ENCODE results near the gene DOCK10. TPM values are rescaled to one million over a fixed set of nuclear protein-coding genes. Genes with fewer than 3 reads are reported as not detected.

The DOCK10 gene
- total RNA-seq, 1 donor from 2014 or later, result 3.6 TPM

GRCh38 chr2:225037415-225038230 lies 4.6 kb downstream of the DOCK10 start:
- Mint-ChIP-seq H3K4me1 (ENCODE audit: low read depth) (peaks cover 10% of the 10 kb centered on the region), H3K27ac (no peak overlapping the region), H3K4me3 (ENCODE audit: low read depth) (no peak overlapping the region), H3K36me3 (ENCODE audit: insufficient read depth) (no peaks in the 10 kb centered on the region), H3K27me3 (peaks cover 58% of the 10 kb centered on the region), H3K9me3 (ENCODE audit: low read depth) (no peaks in the 10 kb centered on the region)
- DNase-seq (ENCODE audit: low spot score, unreplicated experiment), result no peak
- TF ChIP-seq CTCF (IDR thresholded peaks at IDR 0.05; ENCODE audit: unreplicated experiment), result no peak

GRCh38 chr2:225036431-225036830 lies 5.8 kb downstream of the DOCK10 start:
- Mint-ChIP-seq H3K27ac (no peak overlapping the region), H3K36me3 (ENCODE audit: insufficient read depth) (no peaks in the 10 kb centered on the region), H3K4me3 (ENCODE audit: low read depth) (no peak overlapping the region), H3K4me1 (ENCODE audit: low read depth) (peaks cover 15% of the 10 kb centered on the region), H3K27me3 (peaks cover 54% of the 10 kb centered on the region), H3K9me3 (ENCODE audit: low read depth) (no peaks in the 10 kb centered on the region)
- DNase-seq (ENCODE audit: low spot score, unreplicated experiment), result no peak
- no peak for TF ChIP-seq CTCF (IDR thresholded peaks at IDR 0.05; ENCODE audit: unreplicated experiment)

- Mint-ChIP-seq H3K36me3 (ENCODE audit: insufficient read depth) (no peaks in the 10 kb centered on the region), H3K4me3 (ENCODE audit: low read depth) (peak overlapping the region; percentile 33), H3K27ac (peak overlapping the region; percentile 13), H3K9me3 (ENCODE audit: low read depth) (peaks cover 2% of the 10 kb centered on the region), H3K4me1 (ENCODE audit: low read depth) (peaks cover 21% of the 10 kb centered on the region), H3K27me3 (peaks cover 26% of the 10 kb centered on the region)
- no peak for TF ChIP-seq CTCF (IDR thresholded peaks at IDR 0.05; ENCODE audit: unreplicated experiment)
- no peak for DNase-seq (ENCODE audit: low spot score, unreplicated experiment)
Measured at GRCh38 chr2:225033440-225034318, 8.6 kb downstream of the DOCK10 start.

- H3K4me3 Mint-ChIP-seq (ENCODE audit: low read depth), result no peak overlapping the region
- no peak for DNase-seq (ENCODE audit: low spot score, unreplicated experiment)
- peaks cover 2% of the 10 kb centered on the region for H3K9me3 Mint-ChIP-seq (ENCODE audit: low read depth)
- H3K36me3 Mint-ChIP-seq (ENCODE audit: insufficient read depth), result no peaks in the 10 kb centered on the region
- H3K27me3 Mint-ChIP-seq, result peaks cover 17% of the 10 kb centered on the region
- H3K4me1 Mint-ChIP-seq (ENCODE audit: low read depth), result peaks cover 22% of the 10 kb centered on the region
- H3K27ac Mint-ChIP-seq, result no peak overlapping the region
- TF ChIP-seq CTCF (IDR thresholded peaks at IDR 0.05; ENCODE audit: unreplicated experiment), result no peak
Measured at GRCh38 chr2:225032246-225032645, 10.0 kb downstream of the DOCK10 start.

GRCh38 chr2:225031599-225031998 lies 10.7 kb downstream of the DOCK10 start:
- H3K4me1 Mint-ChIP-seq (ENCODE audit: low read depth), result peaks cover 22% of the 10 kb centered on the region
- no peak overlapping the region for H3K4me3 Mint-ChIP-seq (ENCODE audit: low read depth)
- TF ChIP-seq CTCF (IDR thresholded peaks at IDR 0.05; ENCODE audit: unreplicated experiment), result no peak
- no peak overlapping the region for H3K27ac Mint-ChIP-seq
- DNase-seq (ENCODE audit: low spot score, unreplicated experiment), result no peak
- H3K36me3 Mint-ChIP-seq (ENCODE audit: insufficient read depth), result no peaks in the 10 kb centered on the region
- H3K9me3 Mint-ChIP-seq (ENCODE audit: low read depth), result peaks cover 2% of the 10 kb centered on the region
- peaks cover 10% of the 10 kb centered on the region for H3K27me3 Mint-ChIP-seq
